Measurements from ENCODE around the gene MPIG6B.

MPIG6B gene

DNA sequence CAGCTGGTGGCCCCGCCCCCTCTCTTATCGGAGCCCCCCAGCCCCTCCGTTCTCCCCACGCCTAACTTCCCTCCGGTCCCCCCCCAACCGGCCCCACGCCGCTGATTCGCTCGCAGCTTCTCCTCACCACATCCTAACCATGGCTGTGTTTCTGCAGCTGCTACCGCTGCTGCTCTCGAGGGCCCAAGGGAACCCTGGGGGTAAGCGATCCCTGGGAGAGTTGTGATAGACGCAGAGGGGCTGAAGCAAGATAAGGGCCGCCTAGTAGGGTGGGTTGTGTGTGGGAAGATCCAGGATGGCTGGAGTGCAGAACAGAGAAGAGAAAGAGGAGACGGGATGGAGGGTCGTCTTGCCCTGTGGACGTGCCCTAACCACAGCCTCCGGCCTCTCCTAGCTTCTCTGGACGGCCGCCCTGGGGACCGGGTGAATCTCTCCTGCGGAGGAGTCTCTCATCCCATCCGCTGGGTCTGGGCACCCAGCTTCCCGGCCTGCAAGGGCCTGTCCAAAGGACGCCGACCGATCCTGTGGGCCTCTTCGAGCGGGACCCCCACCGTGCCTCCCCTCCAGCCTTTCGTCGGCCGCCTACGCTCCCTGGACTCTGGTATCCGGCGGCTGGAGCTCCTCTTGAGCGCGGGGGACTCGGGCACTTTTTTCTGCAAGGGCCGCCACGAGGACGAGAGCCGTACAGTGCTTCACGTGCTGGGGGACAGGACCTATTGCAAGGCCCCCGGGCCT is at the start of gene MPIG6B:
TSS of gene MPIG6B (plus strand) at position 129 of the 735 bp plus-strand sequence. CDS start at position 140, 11 bp downstream.
- no peak for DNase-seq

DNA sequence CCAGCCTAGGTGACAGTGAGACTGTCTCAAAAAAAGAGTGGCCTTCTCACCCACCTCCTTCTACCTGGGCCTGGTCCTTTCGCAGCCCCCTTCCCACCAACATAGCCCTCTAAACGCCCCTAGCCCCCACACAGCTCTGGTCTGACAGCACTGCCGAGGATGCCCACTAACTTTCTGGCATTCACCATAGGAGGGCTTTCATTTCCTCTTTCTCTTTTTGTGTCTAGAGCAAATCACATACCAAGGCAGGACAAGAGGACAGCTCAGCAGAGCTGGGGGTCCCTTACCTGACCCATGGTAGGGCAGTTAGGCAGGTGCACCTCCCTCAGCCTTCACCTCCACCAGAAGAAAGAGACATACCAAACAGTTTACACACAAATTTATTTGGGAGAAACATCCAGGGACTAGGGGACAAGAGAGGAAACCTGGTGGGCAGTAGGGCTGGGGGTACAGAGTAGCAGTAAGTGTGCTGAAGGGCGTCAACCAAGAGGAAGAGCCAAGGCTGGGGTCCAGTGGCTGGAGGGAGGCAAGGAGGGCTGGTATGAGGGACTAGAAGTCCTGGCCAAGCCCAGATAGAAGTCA is 46.8 kb upstream of the MPIG6B start:
- no peak for DNase-seq

GRCh38 chr6:31676904-31677303 is 46.3 kb upstream of the MPIG6B start:
- DNase-seq: no peak

- DNase-seq: no peak
Observed at GRCh38 chr6:31677955-31678354, 45.2 kb upstream of the MPIG6B start.

DNA sequence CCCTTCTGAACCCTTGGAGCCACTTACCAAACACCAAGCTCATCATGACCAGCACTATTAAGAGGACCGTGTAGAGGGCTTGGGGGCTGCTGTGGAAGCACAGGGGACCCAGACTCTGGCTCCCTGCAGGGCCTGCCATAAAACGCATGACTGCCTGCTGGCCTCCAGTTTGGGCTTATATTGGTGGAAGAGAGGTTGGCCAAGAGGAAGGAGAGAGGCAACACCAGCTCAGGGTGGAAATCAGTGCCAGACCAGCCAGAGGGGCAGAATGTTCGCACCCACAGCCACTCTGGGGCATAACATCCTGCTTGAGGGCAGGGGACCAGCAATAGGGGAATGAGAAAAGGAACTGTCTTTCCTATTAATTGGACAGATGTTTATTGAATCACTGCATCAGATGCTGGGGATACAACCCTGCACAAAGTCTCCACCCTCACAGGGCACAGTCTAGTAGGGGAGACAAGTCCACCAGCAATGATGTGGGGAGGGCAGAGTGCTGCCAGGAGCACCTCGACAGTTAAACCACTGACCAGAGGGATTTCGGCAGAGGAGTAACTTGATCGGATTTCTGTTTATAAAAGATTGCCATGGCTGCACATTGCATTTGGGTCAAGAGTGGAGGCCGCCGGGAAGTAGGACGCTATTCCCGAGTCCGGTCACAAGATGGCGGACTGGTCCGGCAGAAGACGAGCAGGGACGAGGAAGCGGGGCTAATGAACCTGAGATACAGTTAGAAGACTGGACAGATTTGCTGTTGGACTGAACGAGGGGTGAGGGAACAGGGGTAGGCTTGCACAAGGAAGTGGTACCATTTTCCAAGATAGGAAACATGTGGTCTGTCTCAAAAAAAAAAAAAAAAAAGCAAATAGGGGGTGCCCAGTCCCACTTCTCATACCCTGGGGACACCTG is 42.7 kb upstream of the MPIG6B start, which contains the start of gene LY6G5C:
TSS of gene LY6G5C (minus strand) at position 842 of the 909 bp plus-strand sequence. CDS start at position 148, 694 bp downstream.
- peak; percentile 79 for DNase-seq

DNA sequence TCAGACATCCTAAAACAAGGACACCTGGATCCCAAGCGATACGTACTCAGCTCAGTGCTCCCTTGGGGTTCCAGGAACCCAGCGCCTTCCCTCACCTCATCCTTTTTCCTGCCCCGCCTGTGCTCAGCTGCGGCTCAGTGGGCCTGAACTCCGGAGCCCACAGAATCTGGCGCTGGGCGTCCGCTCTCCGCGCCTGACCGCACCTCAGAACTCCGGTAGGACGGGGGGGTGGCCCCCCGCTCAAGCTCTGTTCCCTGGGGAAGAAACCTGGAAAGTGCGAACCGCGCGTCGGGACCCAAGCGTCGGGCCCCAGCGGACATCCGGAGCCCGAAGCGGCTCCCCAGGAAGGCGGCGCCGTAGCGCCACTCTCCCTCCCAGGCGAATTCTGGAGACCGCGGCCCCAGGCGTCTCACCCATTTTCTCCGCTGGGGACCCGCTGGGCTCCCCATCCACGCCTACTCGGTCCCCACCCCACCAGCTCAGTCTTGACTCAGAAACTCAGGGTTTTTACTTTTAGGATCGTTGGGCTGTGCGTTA is 42.0 kb upstream of the MPIG6B start:
- DNase-seq: peak; percentile 41

GRCh38 chr6:31683591-31683990 is 39.6 kb upstream of the MPIG6B start:
- DNase-seq: no peak

- no peak for DNase-seq
Observed at GRCh38 chr6:31686483-31686882, 36.7 kb upstream of the MPIG6B start.

- no peak for DNase-seq
Observed at GRCh38 chr6:31687321-31687720, 35.9 kb upstream of the MPIG6B start.

DNA sequence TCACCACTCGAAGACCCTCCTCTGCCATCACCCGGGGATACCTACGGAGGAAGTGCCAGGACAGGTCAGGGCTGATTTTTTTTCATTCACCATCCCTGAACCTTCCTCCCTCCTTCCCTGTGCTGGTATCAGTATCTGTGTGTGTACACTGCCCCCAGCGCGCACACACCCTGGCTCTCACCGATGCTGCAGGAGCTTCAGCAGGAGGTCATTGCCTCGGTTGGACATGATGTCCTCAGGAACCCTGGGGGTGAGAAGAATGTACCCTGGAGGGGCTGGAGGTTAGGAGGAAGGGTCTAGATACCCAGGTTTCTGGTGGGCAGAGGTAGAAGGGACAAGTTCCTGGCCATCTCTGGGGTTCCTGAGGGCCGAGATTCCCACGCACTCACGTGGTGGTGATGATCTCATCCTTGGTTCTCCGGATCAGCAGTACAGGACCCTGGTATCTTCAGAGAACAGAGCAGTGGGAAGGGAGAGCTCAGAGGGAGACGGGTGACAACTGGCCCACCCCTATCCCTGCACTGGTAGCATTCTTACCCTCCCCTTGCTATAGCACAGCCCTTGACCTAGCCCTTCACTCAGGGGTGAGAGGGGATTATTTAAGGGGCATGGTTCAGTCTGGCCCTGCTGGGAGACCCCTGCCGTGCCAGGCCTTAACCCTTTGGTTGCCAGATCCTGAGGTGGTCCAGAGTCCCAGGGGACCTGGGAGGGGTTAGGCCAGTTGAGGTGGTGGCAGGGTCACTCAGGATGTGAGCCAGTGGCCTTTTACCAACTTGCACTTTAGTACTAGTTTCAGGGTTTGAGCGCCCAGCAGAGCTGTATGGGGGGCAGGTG is 35.1 kb upstream of the MPIG6B start:
- DNase-seq: no peak

DNA sequence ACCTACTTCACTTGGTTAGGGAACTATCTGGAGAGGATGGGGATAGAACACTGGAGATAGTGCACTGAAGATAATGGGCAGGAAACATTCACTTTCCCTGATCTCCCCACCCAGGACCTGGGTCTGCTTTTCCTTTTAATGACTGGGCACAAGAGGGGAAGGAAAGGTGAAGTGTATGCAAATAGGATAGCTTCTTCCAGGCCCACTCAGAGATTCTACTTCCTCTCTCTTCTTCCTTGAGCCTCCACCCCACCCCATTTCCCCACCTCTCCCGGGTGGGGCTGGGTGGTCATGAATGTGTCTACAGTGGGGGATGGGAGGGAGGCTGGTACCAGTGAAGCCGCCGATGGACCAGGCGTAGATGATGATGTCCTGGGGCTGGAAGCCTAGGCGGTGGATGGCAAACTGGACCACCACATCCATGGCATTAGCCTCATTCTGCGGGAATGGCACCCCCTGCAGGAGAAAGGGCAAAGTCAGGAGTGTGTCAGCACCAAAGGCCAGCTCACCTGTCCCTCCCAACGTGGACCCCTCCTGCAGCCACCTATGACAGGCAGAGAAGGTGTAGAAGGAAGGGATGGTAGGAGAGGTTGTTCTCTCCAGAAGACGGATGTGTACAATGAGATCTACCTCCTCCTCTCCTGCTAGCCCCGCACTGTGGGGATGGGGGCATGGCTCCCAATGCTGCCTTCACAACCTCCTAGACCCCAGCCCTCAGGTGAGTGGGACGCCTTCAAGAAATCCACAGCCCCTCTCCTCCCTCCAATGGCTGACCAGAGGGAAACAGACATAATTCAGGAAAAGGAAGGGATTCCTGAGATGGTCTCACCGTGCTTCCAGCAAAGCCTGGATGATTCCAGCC is 33.7 kb upstream of the MPIG6B start:
- no peak for DNase-seq

- no peak for DNase-seq
Observed at GRCh38 chr6:31690231-31691077, 32.7 kb upstream of the MPIG6B start.

DNA sequence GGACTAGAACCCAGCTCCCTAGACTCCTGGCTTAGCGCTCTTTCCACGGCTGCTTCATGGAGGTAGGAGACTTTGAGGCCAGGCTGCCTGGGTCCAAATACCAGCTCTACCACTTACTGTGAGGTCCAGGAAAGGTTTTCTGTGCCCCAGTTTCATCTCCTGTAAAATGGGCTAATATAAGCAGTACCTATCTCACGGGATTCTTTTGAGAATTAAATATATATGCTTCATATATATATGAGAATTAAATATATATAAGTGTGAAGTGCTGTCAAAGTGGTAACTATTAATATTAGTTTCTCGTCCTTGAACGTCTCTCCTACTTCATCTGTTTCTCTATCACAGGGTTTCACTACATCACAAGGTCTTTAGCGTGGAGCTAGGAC is 32.1 kb upstream of the MPIG6B start:
- DNase-seq: no peak

DNA sequence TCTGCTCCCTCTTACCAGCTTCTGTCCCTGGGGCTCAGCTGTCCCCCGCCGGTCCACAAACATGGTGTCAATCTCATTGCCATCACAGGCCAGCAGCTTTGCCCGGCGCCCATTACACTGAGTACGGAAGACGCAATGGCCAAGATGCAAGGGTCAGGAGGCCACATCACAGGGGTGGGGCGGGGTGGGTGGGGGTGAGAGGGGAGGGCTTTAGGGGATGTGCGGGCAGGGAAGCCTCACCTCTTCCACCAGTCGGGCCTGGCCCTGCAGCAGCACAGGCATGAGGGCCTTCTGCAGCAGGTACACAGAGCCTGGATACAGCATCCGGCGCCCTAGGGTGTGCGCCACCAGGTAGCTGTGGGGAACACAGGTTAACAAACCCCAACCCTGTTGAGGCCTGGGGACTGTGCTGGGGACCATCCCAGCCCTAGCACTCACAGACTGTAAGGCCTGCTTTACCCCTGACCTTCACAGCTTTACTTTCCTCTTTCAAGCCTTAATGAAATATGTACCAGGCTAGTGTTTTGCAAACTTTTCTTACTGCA is 31.5 kb upstream of the MPIG6B start:
- no peak for DNase-seq

DNA sequence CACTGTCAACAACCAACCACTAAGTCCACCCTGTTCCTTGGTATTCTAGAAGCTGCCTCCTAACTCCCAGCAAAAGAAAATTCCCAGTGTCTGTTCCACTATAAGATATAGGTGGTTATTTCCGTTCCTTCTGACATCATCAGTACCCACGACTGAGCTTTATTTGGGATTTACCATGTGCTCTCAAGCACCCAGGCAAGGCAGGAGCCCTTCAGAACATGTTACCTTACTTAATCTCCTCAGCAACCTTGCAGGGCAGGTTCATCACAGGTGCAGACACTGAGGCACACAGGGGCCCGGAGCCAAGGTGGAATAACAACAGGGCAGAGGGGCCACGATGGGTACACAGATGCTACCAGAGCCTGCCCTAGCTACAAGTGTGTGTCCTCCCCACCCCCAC is 30.8 kb upstream of the MPIG6B start:
- no peak for DNase-seq

GRCh38 chr6:31692886-31693285 is 30.3 kb upstream of the MPIG6B start:
- no peak for DNase-seq

DNA sequence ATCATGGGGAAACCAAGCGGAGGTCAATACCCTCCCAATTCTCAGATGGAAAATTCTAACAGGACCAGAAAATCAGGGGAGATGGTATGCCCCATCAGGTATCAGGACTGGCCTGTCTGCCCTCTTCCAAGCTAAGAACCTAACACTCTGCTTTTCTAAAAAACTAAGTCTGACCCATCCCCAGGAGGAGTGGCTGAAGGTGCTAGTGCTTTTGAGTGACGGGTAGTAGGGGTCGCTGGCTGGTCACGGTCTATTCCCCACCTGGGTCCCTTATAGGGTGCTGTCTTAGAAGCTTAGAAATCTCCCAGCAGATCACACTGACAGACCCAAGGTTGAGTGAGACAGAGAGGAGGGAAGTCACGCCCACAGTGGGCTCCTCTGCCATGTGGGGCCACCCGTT is 29.6 kb upstream of the MPIG6B start:
- no peak for DNase-seq

DNA sequence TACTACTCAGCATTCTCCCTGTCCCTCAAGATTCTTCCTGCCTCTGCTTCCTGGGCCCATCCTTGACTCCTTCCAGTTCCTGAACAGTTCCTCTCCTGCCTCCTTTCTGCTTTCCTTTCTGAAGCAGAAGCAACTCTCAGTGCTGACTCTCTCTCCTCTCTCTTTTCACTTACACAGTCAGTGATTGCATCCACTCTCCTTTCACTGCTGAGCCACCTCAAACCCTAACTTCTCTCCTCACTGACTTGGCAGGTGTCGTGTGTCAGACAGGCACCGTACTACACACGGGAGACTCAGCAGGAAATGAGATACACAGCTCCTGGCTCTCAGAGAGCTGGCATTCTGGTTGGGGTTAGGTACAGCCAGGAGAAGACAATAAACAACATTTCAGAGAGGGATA is 25.6 kb upstream of the MPIG6B start:
- no peak for DNase-seq

- DNase-seq: no peak
Observed at GRCh38 chr6:31700740-31701401, 22.3 kb upstream of the MPIG6B start.
